ENCODE measurements around the gene FOXN3.

FOXN3 gene

DNA sequence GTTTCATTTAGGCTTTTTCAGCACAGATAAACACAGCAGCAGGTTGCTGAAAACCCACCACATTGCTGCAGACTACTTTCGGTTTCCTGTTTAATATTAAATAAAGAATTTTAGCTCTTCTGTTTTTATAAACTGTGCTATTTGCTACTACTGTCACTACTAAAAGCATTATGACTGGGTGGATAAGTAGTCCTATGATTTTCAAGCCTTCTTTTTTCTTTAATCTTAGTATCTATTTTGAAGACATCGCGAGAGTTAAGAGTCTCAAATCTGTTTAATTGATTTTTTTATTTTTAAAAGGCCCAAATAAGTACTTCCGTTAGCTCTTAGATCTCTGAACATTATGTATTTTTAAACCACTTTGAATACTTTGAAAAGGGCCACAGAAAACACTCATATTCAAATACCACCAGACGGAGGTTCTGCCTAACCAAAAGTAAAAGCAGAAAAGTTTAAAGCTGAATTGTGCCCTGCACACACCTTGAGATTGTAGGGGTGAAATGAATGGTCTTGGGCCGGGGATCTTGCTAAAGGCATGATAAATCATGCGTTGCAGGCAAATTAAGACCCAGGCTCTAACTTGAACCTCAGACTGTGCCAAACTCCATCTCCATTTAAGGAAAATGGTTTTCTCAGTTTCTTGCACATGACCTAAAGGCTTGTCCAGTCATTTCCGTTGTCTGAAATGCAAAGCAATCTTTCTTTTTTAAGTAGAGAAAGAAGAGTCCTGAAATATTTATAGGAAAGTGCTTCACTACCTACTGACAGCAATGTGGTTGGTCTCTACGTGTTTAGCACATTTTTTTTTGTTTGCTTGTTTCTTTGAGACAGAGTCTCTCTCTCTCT is 13.6 kb upstream of the FOXN3 start:
- DNase-seq (ENCODE audit: extremely low read depth, low read depth): no peak
- TF ChIP-seq, protein P1, sequence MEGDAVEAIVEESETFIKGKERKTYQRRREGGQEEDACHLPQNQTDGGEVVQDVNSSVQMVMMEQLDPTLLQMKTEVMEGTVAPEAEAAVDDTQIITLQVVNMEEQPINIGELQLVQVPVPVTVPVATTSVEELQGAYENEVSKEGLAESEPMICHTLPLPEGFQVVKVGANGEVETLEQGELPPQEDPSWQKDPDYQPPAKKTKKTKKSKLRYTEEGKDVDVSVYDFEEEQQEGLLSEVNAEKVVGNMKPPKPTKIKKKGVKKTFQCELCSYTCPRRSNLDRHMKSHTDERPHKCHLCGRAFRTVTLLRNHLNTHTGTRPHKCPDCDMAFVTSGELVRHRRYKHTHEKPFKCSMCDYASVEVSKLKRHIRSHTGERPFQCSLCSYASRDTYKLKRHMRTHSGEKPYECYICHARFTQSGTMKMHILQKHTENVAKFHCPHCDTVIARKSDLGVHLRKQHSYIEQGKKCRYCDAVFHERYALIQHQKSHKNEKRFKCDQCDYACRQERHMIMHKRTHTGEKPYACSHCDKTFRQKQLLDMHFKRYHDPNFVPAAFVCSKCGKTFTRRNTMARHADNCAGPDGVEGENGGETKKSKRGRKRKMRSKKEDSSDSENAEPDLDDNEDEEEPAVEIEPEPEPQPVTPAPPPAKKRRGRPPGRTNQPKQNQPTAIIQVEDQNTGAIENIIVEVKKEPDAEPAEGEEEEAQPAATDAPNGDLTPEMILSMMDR (IDR thresholded peaks at IDR 0.05; ENCODE audit: low read depth, low read length): no peak

DNA sequence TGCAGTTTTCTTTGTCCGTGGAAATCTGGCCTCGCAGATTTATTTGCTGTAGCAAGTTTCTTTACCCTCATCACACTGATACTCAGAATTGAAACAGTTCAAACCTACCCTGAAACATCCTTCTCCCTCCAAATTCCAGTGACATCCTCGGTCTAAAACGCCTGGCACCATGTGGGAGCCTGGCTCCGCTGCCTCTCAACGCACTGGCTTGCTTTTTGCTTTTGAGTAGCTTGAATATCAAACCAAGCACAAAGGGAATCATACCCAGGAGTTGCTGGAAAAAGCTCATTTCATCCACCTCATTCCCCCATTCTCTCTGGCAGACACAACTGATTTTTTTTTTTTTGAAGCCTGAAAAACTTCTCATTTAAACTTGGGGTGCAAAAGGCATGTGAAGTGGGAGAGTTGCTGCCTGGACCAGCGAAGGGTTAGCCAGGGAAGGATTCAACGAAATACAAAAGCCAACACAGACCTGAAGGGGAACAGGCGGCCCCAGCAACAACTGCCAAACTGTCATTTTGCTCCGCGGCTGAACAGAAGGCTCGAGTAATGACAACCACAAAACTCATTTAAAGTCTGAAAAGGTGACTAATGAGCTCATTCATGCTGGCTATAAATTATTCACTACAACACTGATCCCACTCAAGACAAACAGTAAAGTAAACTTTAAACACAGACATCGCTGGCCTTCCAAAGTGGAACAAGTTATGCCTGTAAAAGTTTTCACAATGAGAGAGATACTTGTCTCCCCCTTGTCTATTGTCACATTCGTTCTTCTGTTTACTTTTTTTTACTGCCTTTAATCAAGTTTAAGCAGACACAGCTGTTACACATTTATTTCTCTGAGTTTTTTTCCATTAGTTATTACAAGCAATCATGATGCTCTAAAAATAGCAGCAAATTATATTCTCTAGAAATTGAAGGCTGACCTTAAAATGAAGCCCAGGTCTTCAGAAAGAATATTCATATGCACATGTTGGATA is 12.5 kb upstream of the FOXN3 start:
- no peak for DNase-seq (ENCODE audit: extremely low read depth, low read depth)
- TF ChIP-seq, protein P1 (IDR thresholded peaks at IDR 0.05; ENCODE audit: low read depth, low read length): no peak

DNA sequence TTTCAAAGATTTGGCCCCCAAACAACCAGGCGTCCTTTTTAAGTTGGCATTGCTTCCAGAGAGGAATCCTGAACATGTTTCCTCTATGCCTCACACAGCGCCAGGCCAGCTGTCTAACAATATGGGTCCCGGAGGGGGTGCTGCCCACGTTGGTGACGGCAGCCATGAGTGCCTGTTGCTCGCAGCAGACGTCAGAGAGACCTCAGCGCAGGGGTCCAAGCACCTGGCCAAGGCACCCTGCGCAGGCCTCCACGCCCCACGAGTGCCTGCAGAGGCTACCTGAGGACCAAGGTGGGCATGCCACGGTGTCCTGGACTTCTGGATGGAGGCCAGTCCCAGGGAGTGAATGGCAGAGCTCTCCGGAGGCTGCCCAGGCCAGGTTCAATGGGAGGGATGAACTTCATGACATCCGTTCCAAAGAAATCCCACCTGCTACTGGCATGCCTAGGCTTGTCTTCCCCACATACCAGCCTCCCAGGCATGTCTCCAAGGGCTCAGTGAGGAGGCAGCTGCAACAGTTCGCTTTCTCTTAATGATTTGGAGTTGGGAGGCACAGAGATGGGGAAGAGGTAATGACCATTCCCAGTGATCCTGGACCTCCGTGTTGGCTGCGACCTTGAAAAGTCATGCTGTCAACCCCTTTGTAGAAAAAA is 11.6 kb upstream of the FOXN3 start:
- DNase-seq (ENCODE audit: extremely low read depth, low read depth): no peak
- TF ChIP-seq, protein P1 (IDR thresholded peaks at IDR 0.05; ENCODE audit: low read depth, low read length): no peak

DNA sequence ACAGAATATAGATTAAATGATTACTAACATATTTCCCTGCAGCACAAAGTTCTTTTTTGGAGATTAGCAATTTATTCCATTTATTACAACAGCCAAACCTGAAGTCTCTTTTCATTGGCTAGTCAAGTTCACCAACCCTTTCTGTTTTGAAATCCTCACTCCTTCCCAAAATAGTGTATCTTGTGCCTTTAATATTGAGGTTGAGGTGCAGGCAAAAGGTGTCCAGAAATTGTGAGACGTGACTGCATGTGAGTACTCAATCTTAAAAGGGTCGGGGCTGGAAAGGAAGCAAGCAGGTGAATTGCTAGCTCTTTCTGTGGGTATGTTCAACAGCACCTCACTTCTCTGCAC is 11.1 kb upstream of the FOXN3 start:
- TF ChIP-seq, protein P1 (IDR thresholded peaks at IDR 0.05; ENCODE audit: low read depth, low read length): no peak
- no peak for DNase-seq (ENCODE audit: extremely low read depth, low read depth)

DNA sequence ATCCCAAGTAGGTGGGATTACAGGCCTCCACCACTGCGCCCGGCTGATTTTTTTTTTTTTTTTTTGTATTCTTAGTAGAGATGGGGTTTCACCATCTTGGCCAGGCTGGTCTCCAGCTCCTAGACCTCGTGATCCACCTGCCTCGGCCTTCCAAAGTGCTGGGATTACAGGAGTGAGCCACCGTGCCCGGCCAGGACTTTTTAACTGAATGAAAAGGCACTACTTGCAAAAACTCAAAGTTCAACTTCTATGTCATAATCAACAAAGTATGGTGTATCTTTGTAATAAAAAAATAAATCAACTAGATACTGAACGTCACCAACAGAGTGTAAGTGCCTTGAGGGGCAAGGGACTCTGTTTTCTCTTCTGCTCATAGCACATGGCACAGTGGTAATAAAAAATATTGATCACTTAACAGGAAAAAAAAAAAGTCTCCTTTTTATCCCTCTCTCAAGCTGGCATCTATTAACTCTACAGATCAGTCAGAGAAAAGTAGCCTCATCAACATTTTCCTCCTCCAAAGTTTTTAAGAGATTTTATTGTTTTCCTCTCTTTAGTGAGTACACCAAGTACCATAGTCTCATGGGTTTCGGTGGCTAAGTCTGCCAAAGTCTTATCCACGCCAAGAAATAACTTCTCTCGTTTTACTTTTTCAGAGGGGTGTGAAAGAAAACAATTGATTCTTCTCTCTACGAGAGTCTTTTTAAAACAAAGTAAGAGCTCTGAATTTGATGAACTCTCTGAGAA is 10.6 kb upstream of the FOXN3 start:
- TF ChIP-seq, protein P1 (IDR thresholded peaks at IDR 0.05; ENCODE audit: low read depth, low read length): no peak
- DNase-seq (ENCODE audit: extremely low read depth, low read depth): no peak

DNA sequence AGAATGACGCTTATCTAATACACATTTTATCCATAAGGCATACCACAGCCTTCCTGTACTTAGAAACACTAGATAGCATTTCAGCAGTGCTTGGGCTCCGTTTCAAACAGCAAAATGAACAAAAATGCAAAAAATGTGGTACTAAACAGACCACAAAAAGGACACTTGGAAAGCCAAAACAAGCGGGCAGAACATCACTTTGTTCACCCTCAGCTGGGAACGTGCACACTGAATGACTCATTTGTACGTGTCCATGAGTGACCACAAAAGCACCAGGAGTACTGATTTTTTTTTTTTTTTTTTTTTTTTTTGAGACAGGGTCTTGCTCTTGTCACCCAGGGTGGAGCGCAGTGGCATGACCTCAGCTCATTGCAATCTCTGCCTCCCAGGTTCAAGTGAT is 8.9 kb upstream of the FOXN3 start:
- TF ChIP-seq, protein P1 (IDR thresholded peaks at IDR 0.05; ENCODE audit: low read depth, low read length): no peak
- peak; percentile 82 for DNase-seq (ENCODE audit: extremely low read depth, low read depth)
